Glutamatergic neuron (in vitro differentiated cells): ENCODE data around the gene ANK3. TPM values are rescaled to one million over a fixed set of nuclear protein-coding genes. Genes with fewer than 3 reads are reported as not detected.

Experiments used
- DNase-seq: peaks from one replicate; pipeline ENCODE4 v3.0.0; 2022
- H3K27ac Mint-ChIP-seq: one replicate; pipeline ENCODE4 v1.8.0; 2020; ENCODE audit warnings: mild to moderate bottlenecking, mixed read lengths, inconsistent platforms; ENCODE audit not compliant: unreplicated experiment
- H3K27me3 Mint-ChIP-seq: one replicate; pipeline ENCODE4 v1.8.0; 2020; ENCODE audit warnings: mild to moderate bottlenecking, moderate library complexity, mixed read lengths, inconsistent platforms; ENCODE audit not compliant: unreplicated experiment
- H3K36me3 Mint-ChIP-seq: one replicate; pipeline ENCODE4 v1.8.0; 2020; ENCODE audit warnings: mild to moderate bottlenecking, mixed read lengths, inconsistent platforms; ENCODE audit not compliant: unreplicated experiment
- H3K4me1 Mint-ChIP-seq: one replicate; pipeline ENCODE4 v1.8.0; 2020; ENCODE audit warnings: mild to moderate bottlenecking, low read depth, mixed read lengths, inconsistent platforms; ENCODE audit not compliant: unreplicated experiment
- H3K4me3 Mint-ChIP-seq: one replicate; pipeline ENCODE4 v1.8.0; 2020; ENCODE audit warnings: mild to moderate bottlenecking, mixed read lengths, inconsistent platforms; ENCODE audit not compliant: unreplicated experiment
- H3K9me3 Mint-ChIP-seq: one replicate; pipeline ENCODE4 v1.8.0; 2020; ENCODE audit warnings: mild to moderate bottlenecking, moderate library complexity, mixed read lengths, inconsistent platforms; ENCODE audit not compliant: unreplicated experiment
- CTCF ChIP-seq: fragments of 200-600 bp; sonication (generic); IDR thresholded peaks from one replicate; pipeline ENCODE4 v1.5.0; 2021; ENCODE audit not compliant: partially characterized antibody, unreplicated experiment
- total RNA-seq: library from RNA; stranded (reverse); fragmentation: NEBNext Ultra II Directional; extraction: Animal tissue kit (Norgen Biotek cat#: 25700); gene quantifications from one replicate; pipeline ENCODE4 v1.2.1, GENCODE V29; 2021; ENCODE audit not compliant: unreplicated experiment

Gene ANK3
- total RNA-seq, 1 donor from 2014 or later, result 84.9 TPM

DNA sequence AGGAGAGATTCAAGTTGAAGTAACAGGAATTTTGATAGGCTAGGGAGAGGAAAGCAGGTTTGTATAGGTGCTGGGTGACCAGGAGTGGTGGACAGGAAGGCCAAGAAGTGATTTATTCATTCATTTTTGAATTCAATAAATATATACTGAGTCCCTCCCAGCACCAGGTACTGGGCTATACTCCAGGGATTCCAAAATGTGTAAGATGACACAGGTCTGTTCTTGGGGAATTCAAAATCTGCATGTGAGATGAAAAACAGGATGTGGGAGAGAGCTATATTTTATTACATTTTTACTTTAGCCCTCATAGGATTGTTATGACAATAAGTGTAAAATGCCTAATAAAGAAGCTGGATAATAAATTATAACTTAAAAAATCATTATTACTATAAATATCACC is 134.9 kb downstream of the ANK3 start:
- Mint-ChIP-seq H3K9me3 (no peaks in the 10 kb centered on the region), H3K4me3 (no peak overlapping the region), H3K36me3 (no peaks in the 10 kb centered on the region), H3K27me3 (no peaks in the 10 kb centered on the region), H3K27ac (no peak overlapping the region), H3K4me1 (peaks cover 13% of the 10 kb centered on the region)
- TF ChIP-seq CTCF, result no peak
- DNase-seq, result no peak

GRCh38 chr10:60253484-60253883 is 136.2 kb downstream of the ANK3 start:
- no peak overlapping the region for H3K27ac Mint-ChIP-seq

DNA sequence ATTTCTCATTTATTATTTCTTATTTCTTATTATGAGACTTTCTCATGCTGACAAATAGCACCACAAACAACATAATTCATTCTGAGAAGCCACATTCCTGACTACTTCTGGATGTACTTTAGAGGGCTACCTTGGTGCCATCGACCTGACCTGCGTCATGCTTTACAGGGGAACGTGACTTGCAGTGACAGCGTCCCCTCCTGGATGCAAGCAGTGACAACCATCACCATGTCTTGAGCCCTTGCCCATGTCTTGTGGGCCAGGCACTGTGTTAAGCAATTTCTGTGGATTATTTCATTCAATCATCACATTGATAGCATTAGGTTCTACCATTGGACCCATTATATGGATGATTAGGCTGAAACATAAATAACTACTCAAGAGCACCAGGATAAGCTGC is 137.0 kb downstream of the ANK3 start:
- no peak overlapping the region for H3K4me3 Mint-ChIP-seq
- H3K27ac Mint-ChIP-seq, result no peak overlapping the region
- H3K36me3 Mint-ChIP-seq, result no peaks in the 10 kb centered on the region
- no peaks in the 10 kb centered on the region for H3K9me3 Mint-ChIP-seq
- no peak for DNase-seq
- TF ChIP-seq CTCF, result no peak
- peaks cover 2% of the 10 kb centered on the region for H3K4me1 Mint-ChIP-seq
- H3K27me3 Mint-ChIP-seq, result no peaks in the 10 kb centered on the region

More at GRCh38 chr10:60253484-60253883, 136.2 kb downstream of the ANK3 start:
- Mint-ChIP-seq H3K36me3 (no peaks in the 10 kb centered on the region), H3K9me3 (no peaks in the 10 kb centered on the region), H3K4me3 (no peak overlapping the region), H3K27me3 (no peaks in the 10 kb centered on the region), H3K4me1 (peaks cover 9% of the 10 kb centered on the region)
- TF ChIP-seq CTCF, result no peak
- DNase-seq, result no peak

GRCh38 chr10:60246382-60246781 is 143.3 kb downstream of the ANK3 start:
- no peaks in the 10 kb centered on the region for H3K4me1 Mint-ChIP-seq
- H3K36me3 Mint-ChIP-seq, result no peaks in the 10 kb centered on the region
- H3K9me3 Mint-ChIP-seq, result no peaks in the 10 kb centered on the region
- DNase-seq, result no peak
- H3K4me3 Mint-ChIP-seq, result no peak overlapping the region
- no peak for TF ChIP-seq CTCF
- no peaks in the 10 kb centered on the region for H3K27me3 Mint-ChIP-seq
- H3K27ac Mint-ChIP-seq, result no peak overlapping the region

DNA sequence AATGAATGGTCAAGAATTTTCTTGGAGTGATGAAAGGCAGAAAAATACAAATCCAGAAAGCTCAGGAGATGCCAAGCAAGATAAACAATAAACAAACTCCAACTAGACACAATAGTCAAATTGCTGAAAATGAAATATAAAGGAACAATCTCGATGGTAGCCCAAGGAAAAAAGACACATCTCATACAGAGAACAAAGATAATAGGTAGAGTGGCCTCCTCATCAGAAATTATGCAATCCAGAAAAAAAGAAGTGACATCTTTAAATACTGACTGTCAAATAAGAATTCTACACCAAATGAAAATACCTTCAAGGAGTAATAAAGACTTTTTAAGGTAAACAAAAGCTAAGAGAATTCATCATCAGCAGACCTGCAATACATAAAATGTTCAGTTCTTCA is 150.4 kb downstream of the ANK3 start:
- peaks cover 10% of the 10 kb centered on the region for H3K4me1 Mint-ChIP-seq

More for the DNA sequence above, 150.4 kb downstream of the ANK3 start:
- Mint-ChIP-seq H3K27ac (no peak overlapping the region), H3K9me3 (no peaks in the 10 kb centered on the region), H3K36me3 (no peaks in the 10 kb centered on the region), H3K4me3 (no peak overlapping the region), H3K27me3 (no peaks in the 10 kb centered on the region)
- no peak for DNase-seq
- TF ChIP-seq CTCF, result no peak
